Stromal cell of bone marrow (primary cell): ENCODE data around the gene LNPEP.

ENCODE experiments used
- DNase-seq: peaks from one replicate; pipeline ENCODE4 v3.0.0-alpha.2; 2012; ENCODE audit warnings: low read depth

Gene LNPEP

GRCh38 chr5:97000391-97000790, 64.5 kb downstream of the LNPEP start:
- no peak for DNase-seq

GRCh38 chr5:97002983-97003382, 67.1 kb downstream of the LNPEP start:
- no peak for DNase-seq

GRCh38 chr5:97004423-97005060, 68.7 kb downstream of the LNPEP start:
- DNase-seq = no peak

GRCh38 chr5:97006454-97007060, 70.7 kb downstream of the LNPEP start:
- no peak for DNase-seq

- no peak for DNase-seq
Observed at GRCh38 chr5:97009212-97009898, 73.5 kb downstream of the LNPEP start.

GRCh38 chr5:97009921-97010320, 74.0 kb downstream of the LNPEP start:
- DNase-seq = no peak

GRCh38 chr5:97010606-97011005, 74.7 kb downstream of the LNPEP start:
- DNase-seq = no peak

- no peak for DNase-seq
Observed at GRCh38 chr5:97011567-97011966, 75.7 kb downstream of the LNPEP start.

GRCh38 chr5:97019435-97020117, 83.7 kb downstream of the LNPEP start:
- no peak for DNase-seq

- no peak for DNase-seq
Observed at GRCh38 chr5:97021416-97021815, 85.5 kb downstream of the LNPEP start.

GRCh38 chr5:97022898-97023297, 87.0 kb downstream of the LNPEP start:
- DNase-seq = no peak

GRCh38 chr5:97026721-97027120, 90.8 kb downstream of the LNPEP start:
- no peak for DNase-seq

- no peak for DNase-seq
Observed at GRCh38 chr5:97037819-97038218, 101.9 kb downstream of the LNPEP start.

- no peak for DNase-seq
Observed at GRCh38 chr5:97041239-97041638, 105.4 kb downstream of the LNPEP start.

GRCh38 chr5:97042996-97043395, 107.1 kb downstream of the LNPEP start:
- no peak for DNase-seq

GRCh38 chr5:97043511-97043910, 107.6 kb downstream of the LNPEP start:
- no peak for DNase-seq

GRCh38 chr5:97044052-97044451, 108.2 kb downstream of the LNPEP start:
- no peak for DNase-seq

- peak; percentile 21 for DNase-seq
Observed at GRCh38 chr5:97046270-97046982, 110.5 kb downstream of the LNPEP start.

GRCh38 chr5:97047076-97047475, 111.2 kb downstream of the LNPEP start:
- no peak for DNase-seq

- DNase-seq = no peak
Observed at GRCh38 chr5:97049175-97049574, 113.3 kb downstream of the LNPEP start.

GRCh38 chr5:97056263-97056662, 120.4 kb downstream of the LNPEP start:
- no peak for DNase-seq

- no peak for DNase-seq
Observed at GRCh38 chr5:97062046-97062445, 126.2 kb downstream of the LNPEP start.
